HepG2 (cell line): ENCODE measurements around the gene ACSM2B. TPM values are rescaled to one million over a fixed set of nuclear protein-coding genes. Genes with fewer than 3 reads are reported as not detected.
A peak's percentile ranks its signal among the peaks of the same experiment; 100 is the strongest.

Source experiments
- CEBPZ ChIP-seq: IDR thresholded peaks from 2 replicates; pipeline ENCODE4 v1.6.1; 2012; ENCODE audit warnings: low read length, improper control_type of control experiment
- DPF2 ChIP-seq: sonication (generic); formaldehyde crosslinking; IDR thresholded peaks from 2 replicates; pipeline ENCODE4 v1.4.0; 2020; ENCODE audit warnings: mild to moderate bottlenecking, low read depth, missing genetic modification reagents, borderline replicate concordance
- FOXA3 ChIP-seq: IDR thresholded peaks from 2 replicates; pipeline ENCODE4 v1.6.1; 2016; ENCODE audit warnings: missing genetic modification reagents, missing compliant biosample characterization
- GATAD1 ChIP-seq: IDR thresholded peaks from 2 replicates; pipeline ENCODE4 v1.6.1; 2016; ENCODE audit warnings: missing genetic modification reagents, missing compliant biosample characterization
- HOXA3 ChIP-seq: sonication (generic); formaldehyde crosslinking; IDR thresholded peaks from 2 replicates; pipeline ENCODE4 v1.5.0; 2020; ENCODE audit warnings: missing genetic modification reagents
- LBX2 ChIP-seq: sonication (generic); formaldehyde crosslinking; IDR thresholded peaks from 2 replicates; pipeline ENCODE4 v1.5.0; 2020; ENCODE audit warnings: missing genetic modification reagents, mild to moderate bottlenecking, borderline replicate concordance
- LCORL ChIP-seq, 2 experiments: fragments of 450-650 bp in 1 of 2; sonication (generic) in 1 of 2; formaldehyde crosslinking in 1 of 2; IDR thresholded peaks; 2 replicates each; pipeline versions ENCODE4 v1.5.0 to v1.6.1; 2017 to 2020; ENCODE audit warnings: antibody characterized with exemption in 1 of 2, missing genetic modification reagents in 1 of 2
- MXI1 ChIP-seq: IDR thresholded peaks from 3 replicates; pipeline ENCODE4 v1.6.1; 2012; ENCODE audit warnings: low read depth, low read length, inconsistent platforms, borderline replicate concordance
- NFKBIZ ChIP-seq: IDR thresholded peaks from 2 replicates; pipeline ENCODE4 v1.6.1; 2018; ENCODE audit warnings: missing genetic modification reagents, missing compliant biosample characterization
- PAWR ChIP-seq: sonication (generic); formaldehyde crosslinking; IDR thresholded peaks from 2 replicates; pipeline ENCODE4 v1.4.0; 2020; ENCODE audit warnings: missing genetic modification reagents, mild to moderate bottlenecking, borderline replicate concordance
- POLR2AphosphoS2 ChIP-seq: IDR thresholded peaks from 2 replicates; pipeline ENCODE4 v1.6.1; 2011; ENCODE audit warnings: low read depth, low read length, improper control_type of control experiment
- REL ChIP-seq: sonication (generic); formaldehyde crosslinking; conservative IDR thresholded peaks from 2 replicates; pipeline ENCODE4 v1.8.0; 2022; ENCODE audit warnings: mild to moderate bottlenecking, missing genetic modification reagents, moderate library complexity
- SMAD3 ChIP-seq: sonication (generic); formaldehyde crosslinking; IDR thresholded peaks from 2 replicates; pipeline ENCODE4 v1.4.0; 2020; ENCODE audit warnings: missing genetic modification reagents
- SP2 ChIP-seq: sonication (generic); formaldehyde crosslinking; IDR thresholded peaks from 2 replicates; pipeline ENCODE4 v1.5.1; 2020; ENCODE audit warnings: mild to moderate bottlenecking, missing genetic modification reagents
- TFAP4 ChIP-seq: sonication (generic); IDR thresholded peaks from 2 replicates; pipeline ENCODE4 v1.6.1; 2016; ENCODE audit warnings: low read depth, borderline replicate concordance
- ZBTB43 ChIP-seq: sonication (generic); formaldehyde crosslinking; conservative IDR thresholded peaks from 2 replicates; pipeline ENCODE4 v1.4.0; 2020; ENCODE audit warnings: missing genetic modification reagents
- ZFP41 ChIP-seq: sonication (generic); formaldehyde crosslinking; IDR thresholded peaks from 2 replicates; pipeline ENCODE4 v1.4.0; 2020; ENCODE audit warnings: mild to moderate bottlenecking, missing genetic modification reagents, borderline replicate concordance
- ZNF124 ChIP-seq: sonication (generic); formaldehyde crosslinking; IDR thresholded peaks from 2 replicates; pipeline ENCODE4 v1.4.0; 2020; ENCODE audit warnings: missing genetic modification reagents
- ZNF350 ChIP-seq: sonication (generic); formaldehyde crosslinking; IDR thresholded peaks from 2 replicates; pipeline ENCODE4 v1.4.0; 2020; ENCODE audit warnings: mild to moderate bottlenecking, low read depth, missing genetic modification reagents, borderline replicate concordance
- ZNF530 ChIP-seq: sonication (generic); formaldehyde crosslinking; IDR thresholded peaks from 2 replicates; pipeline ENCODE4 v1.5.0; 2020; ENCODE audit warnings: low read depth, mild to moderate bottlenecking, missing genetic modification reagents
- ZNF678 ChIP-seq: sonication (generic); formaldehyde crosslinking; IDR thresholded peaks from 2 replicates; pipeline ENCODE4 v1.4.0; 2020; ENCODE audit warnings: mild to moderate bottlenecking, missing genetic modification reagents
- ZNF770 ChIP-seq: sonication (generic); formaldehyde crosslinking; IDR thresholded peaks from 2 replicates; pipeline ENCODE4 v1.5.0; 2020; ENCODE audit warnings: mild to moderate bottlenecking, missing genetic modification reagents
- ZSCAN22 ChIP-seq: sonication (generic); formaldehyde crosslinking; IDR thresholded peaks from 2 replicates; pipeline ENCODE4 v1.4.0; 2020; ENCODE audit warnings: mild to moderate bottlenecking, missing genetic modification reagents
- polyA plus RNA-seq, 8 experiments: library from polyadenylated mRNA; depleted of rRNA in 3 of 8; stranded (reverse) in 7 of 8; unstranded in 1 of 8; fragments of >200 nt; fragmentation: Illumina TruSeq in 4 of 8; extraction: Trizol in 4 of 8; gene quantifications; 2 replicates each; pipeline versions ENCODE4 v1.2.1 to v1.2.3, GENCODE V29; 2011 to 2016; ENCODE audit warnings: low read depth in 4 of 8, missing spikeins in 1 of 8, mixed read lengths in 1 of 8; ENCODE audit not compliant: insufficient read depth in 1 of 8
- total RNA-seq, 5 experiments: library from RNA; depleted of rRNA; stranded (reverse); fragments of >200 nt; fragmentation: Illumina TruSeq; extraction: Trizol; gene quantifications; 2 replicates each; pipeline ENCODE4 v1.2.3, GENCODE V29; 2016; ENCODE audit warnings: low read depth in 1 of 5

ACSM2B gene
- total and polyA plus RNA-seq, 2 of the 13 experiments (the other 11 are each of a cell fraction or from before 2014, with no cell fraction given), result 22.9 to 34.0 TPM

GRCh38 chr16:20610892-20611349 lies 34.8 kb upstream of the ACSM2B start (continued):
- TF ChIP-seq LCORL (IDR thresholded peaks at IDR 0.05), result no peak
- 0 out of 2 replicates have a peak, but pooled peaks have one; percentile 18 for TF ChIP-seq LCORL (CRISPR knock-in tag; IDR thresholded peaks at IDR 0.05)
- no peak for TF ChIP-seq ZBTB43 (CRISPR knock-in tag)
- TF ChIP-seq ZNF350 (CRISPR knock-in tag), result peak; percentile 3; the same call in 1 of the 2 replicates
- no peak for TF ChIP-seq ZNF530 (CRISPR knock-in tag)
- TF ChIP-seq GATAD1 (CRISPR knock-in tag), result no peak
- no peak for TF ChIP-seq DPF2 (CRISPR knock-in tag)
- TF ChIP-seq CEBPZ, result no peak
- no peak for TF ChIP-seq ZNF124 (CRISPR knock-in tag)
- 0 out of 2 replicates have a peak, but pooled peaks have one; percentile 9 for TF ChIP-seq NFKBIZ
- no peak for TF ChIP-seq LBX2 (CRISPR knock-in tag)
- TF ChIP-seq MXI1, result no peak
- TF ChIP-seq ZNF770 (CRISPR knock-in tag), result peak; percentile 67; the same call in 1 of the 2 replicates
- TF ChIP-seq FOXA3 (CRISPR knock-in tag), result no peak
- TF ChIP-seq POLR2AphosphoS2, result no peak
- 0 out of 2 replicates have a peak, but pooled peaks have one; percentile 15 for TF ChIP-seq ZNF678 (CRISPR knock-in tag)
- no peak for TF ChIP-seq SMAD3 (CRISPR knock-in tag)
- no peak for TF ChIP-seq PAWR (CRISPR knock-in tag)
- no peak for TF ChIP-seq HOXA3 (CRISPR knock-in tag)
- no peak for TF ChIP-seq ZFP41 (CRISPR knock-in tag)
- 0 out of 2 replicates have a peak, but pooled peaks have one; percentile 29 for TF ChIP-seq SP2 (CRISPR knock-in tag)
- TF ChIP-seq ZSCAN22, result no peak
- TF ChIP-seq REL (CRISPR knock-in tag), result no peak
- no peak for TF ChIP-seq TFAP4
